Iris pigment epithelial cell (primary cell): ENCODE measurements around the gene BMI1.

ENCODE experiments used
- DNase-seq: peaks from one replicate; pipeline ENCODE4 v3.0.0-alpha.2; 2011; ENCODE audit warnings: low read depth

Gene BMI1

DNA sequence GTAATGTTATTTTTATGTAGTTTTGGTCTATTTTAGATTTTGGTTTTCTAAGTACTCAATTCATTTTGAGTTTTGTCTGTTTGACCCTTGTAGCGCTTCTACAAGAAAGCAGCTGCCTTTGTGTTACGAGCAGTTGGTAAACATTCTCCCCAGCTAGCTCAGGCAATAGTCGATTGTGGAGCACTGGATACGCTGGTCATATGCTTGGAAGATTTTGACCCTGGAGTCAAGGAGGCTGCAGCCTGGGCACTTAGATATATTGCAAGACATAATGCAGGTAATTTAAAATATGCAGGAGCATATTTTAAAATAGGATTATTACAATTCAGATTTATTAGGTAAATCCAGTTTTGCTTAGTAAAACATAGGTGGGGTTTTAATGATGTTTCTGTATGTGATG, 47.5 kb downstream of the BMI1 start:
- no peak for DNase-seq

DNA sequence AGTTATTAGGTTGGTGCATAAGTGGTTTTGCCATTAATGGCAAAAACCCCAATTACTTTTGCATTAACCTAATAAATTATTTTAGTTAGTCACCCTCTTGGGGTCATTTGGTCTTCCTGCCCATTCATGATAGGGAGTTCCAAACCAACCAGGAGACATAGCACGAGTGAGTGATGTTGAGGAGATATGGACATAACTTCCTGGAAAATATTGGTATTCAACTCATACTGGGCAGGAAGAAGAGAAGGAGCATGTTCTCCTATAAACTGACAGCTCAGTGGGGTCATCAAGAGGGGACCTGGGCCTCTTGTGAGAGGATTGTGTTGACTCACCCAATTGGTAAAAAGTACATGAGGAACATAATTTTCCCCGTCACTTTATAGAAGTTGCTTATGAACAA, 48.1 kb downstream of the BMI1 start:
- no peak for DNase-seq

- peak; percentile 66 for DNase-seq
Observed at GRCh38 chr10:22369434-22370072, 48.7 kb downstream of the BMI1 start.

GRCh38 chr10:22370320-22370719, 49.4 kb downstream of the BMI1 start:
- no peak for DNase-seq

DNA sequence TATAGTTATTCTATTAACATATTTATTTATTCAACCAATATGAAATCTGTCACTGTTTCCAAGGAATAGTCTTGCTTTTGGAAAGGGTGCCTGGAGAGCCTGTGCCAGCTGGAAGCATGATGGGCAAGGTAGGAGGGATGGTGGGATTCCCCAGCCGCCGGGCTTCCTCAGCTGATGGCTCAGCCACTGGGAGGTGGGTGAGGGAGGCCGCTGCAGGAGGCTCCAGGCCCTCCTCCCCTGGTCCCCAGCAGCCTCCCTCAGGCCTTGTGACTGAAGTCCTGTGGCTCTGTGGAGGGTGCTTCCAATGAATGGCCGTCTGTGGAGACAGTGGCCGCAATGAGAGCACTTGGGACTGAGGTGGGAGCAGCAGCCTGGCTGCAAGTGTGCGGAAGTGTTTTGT, 51.4 kb downstream of the BMI1 start:
- no peak for DNase-seq

DNA sequence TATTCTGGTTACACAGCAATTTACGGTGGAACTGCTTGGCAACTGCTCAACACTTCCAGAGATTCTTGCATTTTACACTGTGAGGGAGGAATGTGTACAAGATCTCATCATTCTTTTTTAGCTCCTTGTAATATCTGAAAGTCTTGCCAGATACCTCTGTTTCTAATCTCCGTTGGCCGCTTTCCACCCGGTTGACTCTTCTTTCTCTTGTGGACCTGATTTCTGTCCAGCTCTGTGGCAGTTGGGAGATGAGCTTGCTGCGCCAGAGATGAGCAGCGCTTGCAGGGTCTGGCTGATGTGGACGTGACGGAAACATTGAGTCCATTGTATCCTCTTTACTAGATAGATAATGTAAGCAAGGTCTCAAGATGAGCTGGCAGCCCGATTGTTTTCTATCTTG, 52.0 kb downstream of the BMI1 start:
- DNase-seq = peak; percentile 0

- DNase-seq = no peak
Observed at GRCh38 chr10:22374489-22375126, 53.7 kb downstream of the BMI1 start.

DNA sequence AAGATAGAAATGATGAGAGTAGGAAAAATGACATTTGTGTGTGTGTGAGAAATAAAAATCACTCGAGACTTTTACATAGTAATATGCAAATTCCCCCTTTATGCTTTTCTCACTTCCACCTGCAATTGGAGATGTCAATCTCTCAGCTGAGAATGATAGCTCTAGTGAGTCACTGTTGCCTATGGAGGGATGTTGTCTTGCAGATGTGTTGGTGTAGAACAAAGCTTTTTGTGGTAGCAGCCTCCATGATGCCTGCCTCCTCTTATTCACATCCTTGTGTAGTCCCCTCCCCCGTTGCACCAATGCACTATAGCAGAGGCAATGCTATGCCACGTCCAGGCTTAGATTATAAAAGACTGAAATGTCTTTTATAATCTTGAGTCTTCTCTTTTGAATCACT, 58.2 kb downstream of the BMI1 start:
- DNase-seq = no peak
